ENCODE data around the gene SPINT2. TPM values are rescaled to one million over a fixed set of nuclear protein-coding genes. Genes with fewer than 3 reads are reported as not detected.

Gene SPINT2
- total RNA-seq, 1 experiment from 2014 or later: 442 TPM

GRCh38 chr19:38331728-38332127, 67.4 kb downstream of the SPINT2 start:
- POLR2A ChIA-PET (ENCODE audit: unreplicated experiment): no interaction called here
- H2AFZ ChIP-seq (ENCODE audit: low read length): no peak overlapping the region
- CTCF ChIA-PET: no interaction called here
- no peaks in the 10 kb centered on the region for H3K27me3 ChIP-seq (ENCODE audit: low read length)
- no peaks in the 10 kb centered on the region for H3K36me3 ChIP-seq (ENCODE audit: low read depth, low read length)
- no peak overlapping the region for H3K4me3 ChIP-seq (ENCODE audit: low read length)
- intact Hi-C loops (cut with micrococcal nuclease): no loop called here
- ATAC-seq: no peak
- H3K9me2 ChIP-seq (replicated peaks; ENCODE audit: low read length): no peaks in the 10 kb centered on the region
- H3K9ac ChIP-seq (ENCODE audit: low read length): no peak overlapping the region
- DNase-seq: no peak
- H3K79me2 ChIP-seq (ENCODE audit: low read length): no peaks in the 10 kb centered on the region
- no peak overlapping the region for H3K4me2 ChIP-seq (ENCODE audit: low read length)
- H3K4me1 ChIP-seq (ENCODE audit: insufficient read depth, low read length): no peaks in the 10 kb centered on the region
- H3K27ac ChIP-seq (ENCODE audit: low read length): no peak overlapping the region
- TF ChIP-seq CTCF (conservative IDR thresholded peaks at IDR 0.05; ENCODE audit: low read depth, low read length): no peak
- TF ChIP-seq EZH2phosphoT487 (IDR thresholded peaks at IDR 0.05; ENCODE audit: borderline replicate concordance, low read length): no peak
- no peak for TF ChIP-seq EZH2 (IDR thresholded peaks at IDR 0.05; ENCODE audit: low read length, unreplicated experiment)
- no TSS peak for BruUV-seq (replicated peaks)
- no peaks in the 10 kb centered on the region for H3K9me3 ChIP-seq (ENCODE audit: low read length)
- H4K20me1 ChIP-seq (ENCODE audit: low read length): no peaks in the 10 kb centered on the region
- H3F3A ChIP-seq (ENCODE audit: low read length, unreplicated experiment): no peaks in the 10 kb centered on the region

- Histone ChIP-seq H3K9me2 (replicated peaks; ENCODE audit: low read length) (no peaks in the 10 kb centered on the region), H3K9ac (ENCODE audit: low read length) (no peak overlapping the region), H3K4me3 (ENCODE audit: low read length) (no peak overlapping the region), H3K9me3 (ENCODE audit: low read length) (no peaks in the 10 kb centered on the region), H4K20me1 (ENCODE audit: low read length) (no peaks in the 10 kb centered on the region), H3K27ac (ENCODE audit: low read length) (no peak overlapping the region), H3K27me3 (ENCODE audit: low read length) (no peaks in the 10 kb centered on the region), H3K4me1 (ENCODE audit: insufficient read depth, low read length) (peaks cover 4% of the 10 kb centered on the region; the same call in 1 of the 2 replicates), H2AFZ (ENCODE audit: low read length) (no peak overlapping the region), H3K79me2 (ENCODE audit: low read length) (no peaks in the 10 kb centered on the region), H3K4me2 (ENCODE audit: low read length) (no peak overlapping the region), H3K36me3 (ENCODE audit: low read depth, low read length) (no peaks in the 10 kb centered on the region), H3F3A (ENCODE audit: low read length, unreplicated experiment) (no peaks in the 10 kb centered on the region)
- no TSS peak for BruUV-seq (replicated peaks)
- TF ChIP-seq CTCF (conservative IDR thresholded peaks at IDR 0.05; ENCODE audit: low read depth, low read length) (no peak), EZH2phosphoT487 (IDR thresholded peaks at IDR 0.05; ENCODE audit: borderline replicate concordance, low read length) (no peak), EZH2 (IDR thresholded peaks at IDR 0.05; ENCODE audit: low read length, unreplicated experiment) (no peak)
- intact Hi-C loops (cut with micrococcal nuclease): no loop called here
- DNase-seq (no peak), ATAC-seq (no peak)
- ChIA-PET POLR2A (ENCODE audit: unreplicated experiment) (no interaction called here), CTCF (no interaction called here)
Measured at GRCh38 chr19:38333245-38333644, 68.9 kb downstream of the SPINT2 start.

- TF ChIP-seq EZH2 (IDR thresholded peaks at IDR 0.05; ENCODE audit: low read length, unreplicated experiment): no peak
- no peak for TF ChIP-seq CTCF (conservative IDR thresholded peaks at IDR 0.05; ENCODE audit: low read depth, low read length)
- TF ChIP-seq EZH2phosphoT487 (IDR thresholded peaks at IDR 0.05; ENCODE audit: borderline replicate concordance, low read length): no peak
Measured at GRCh38 chr19:38335949-38336637, 71.7 kb downstream of the SPINT2 start.

More at GRCh38 chr19:38335949-38336637, 71.7 kb downstream of the SPINT2 start:
- intact Hi-C loops (cut with micrococcal nuclease): loop anchor here (1.0 to 5.0 kb wide), 4 partner anchors 31 to 93 kb away; partner anchors contain the start of genes C19orf33, GGN, PSMD8 and SPRED3
- Histone ChIP-seq H3F3A (ENCODE audit: low read length, unreplicated experiment) (no peaks in the 10 kb centered on the region), H3K27ac (ENCODE audit: low read length) (peak overlapping the region; percentile 64), H3K79me2 (ENCODE audit: low read length) (no peaks in the 10 kb centered on the region), H3K4me3 (ENCODE audit: low read length) (peak overlapping the region; percentile 91), H3K4me2 (ENCODE audit: low read length) (peak overlapping the region; percentile 98), H4K20me1 (ENCODE audit: low read length) (no peaks in the 10 kb centered on the region), H3K27me3 (ENCODE audit: low read length) (no peaks in the 10 kb centered on the region), H2AFZ (ENCODE audit: low read length) (peak overlapping the region; percentile 96), H3K9me3 (ENCODE audit: low read length) (no peaks in the 10 kb centered on the region), H3K4me1 (ENCODE audit: insufficient read depth, low read length) (peaks cover 4% of the 10 kb centered on the region; the same call in 1 of the 2 replicates), H3K9me2 (replicated peaks; ENCODE audit: low read length) (no peaks in the 10 kb centered on the region), H3K9ac (ENCODE audit: low read length) (peak overlapping the region; percentile 72), H3K36me3 (ENCODE audit: low read depth, low read length) (no peaks in the 10 kb centered on the region)
- DNase-seq: peak; percentile 93
- ChIA-PET CTCF (interaction anchor here (0.6 to 0.7 kb wide), 4 partner anchors 48 to 528 kb away, joined by 3 to 8 read pairs (median 5); partner anchors contain the start of gene GGN), POLR2A (ENCODE audit: unreplicated experiment) (no interaction called here)
- BruUV-seq (replicated peaks): no TSS peak
- ATAC-seq: peak; percentile 75
